NB4 (cell line): ENCODE data around the gene RYR3.

Experiments used
- POLR2A ChIP-seq: IDR thresholded peaks from 2 replicates; pipeline ENCODE4 v1.6.1; 2011; ENCODE audit warnings: mild to moderate bottlenecking; ENCODE audit not compliant: insufficient read length; ENCODE audit errors: extremely low read depth
- TF ChIP-seq, protein P1 (sequence below): IDR thresholded peaks from one replicate; pipeline ENCODE4 v1.5.1; 2012; ENCODE audit warnings: low read depth, low read length

DNA sequence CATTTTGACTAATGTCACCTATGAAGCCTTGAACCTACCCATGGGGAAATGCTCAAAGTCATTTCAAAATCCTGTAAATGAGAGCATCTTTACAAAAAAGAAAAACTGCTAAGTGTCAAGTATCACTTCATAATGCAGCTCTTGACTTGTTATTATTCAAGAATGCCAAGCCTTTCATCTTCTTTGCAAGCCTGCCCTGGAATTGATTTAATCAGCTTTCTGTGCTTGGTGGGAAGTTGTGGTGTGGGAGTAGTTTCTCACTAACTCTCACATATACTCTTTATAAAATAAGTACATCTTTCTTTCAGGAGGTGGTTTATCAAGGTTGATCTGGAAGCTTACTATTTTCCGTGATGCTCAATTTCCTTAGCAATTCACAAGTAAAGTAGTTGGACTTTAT lies 43.6 kb downstream of the RYR3 start:
- TF ChIP-seq POLR2A = no peak
- TF ChIP-seq, protein P1, sequence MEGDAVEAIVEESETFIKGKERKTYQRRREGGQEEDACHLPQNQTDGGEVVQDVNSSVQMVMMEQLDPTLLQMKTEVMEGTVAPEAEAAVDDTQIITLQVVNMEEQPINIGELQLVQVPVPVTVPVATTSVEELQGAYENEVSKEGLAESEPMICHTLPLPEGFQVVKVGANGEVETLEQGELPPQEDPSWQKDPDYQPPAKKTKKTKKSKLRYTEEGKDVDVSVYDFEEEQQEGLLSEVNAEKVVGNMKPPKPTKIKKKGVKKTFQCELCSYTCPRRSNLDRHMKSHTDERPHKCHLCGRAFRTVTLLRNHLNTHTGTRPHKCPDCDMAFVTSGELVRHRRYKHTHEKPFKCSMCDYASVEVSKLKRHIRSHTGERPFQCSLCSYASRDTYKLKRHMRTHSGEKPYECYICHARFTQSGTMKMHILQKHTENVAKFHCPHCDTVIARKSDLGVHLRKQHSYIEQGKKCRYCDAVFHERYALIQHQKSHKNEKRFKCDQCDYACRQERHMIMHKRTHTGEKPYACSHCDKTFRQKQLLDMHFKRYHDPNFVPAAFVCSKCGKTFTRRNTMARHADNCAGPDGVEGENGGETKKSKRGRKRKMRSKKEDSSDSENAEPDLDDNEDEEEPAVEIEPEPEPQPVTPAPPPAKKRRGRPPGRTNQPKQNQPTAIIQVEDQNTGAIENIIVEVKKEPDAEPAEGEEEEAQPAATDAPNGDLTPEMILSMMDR = no peak
